OCI-LY7 (cell line): ENCODE results near the gene ZNF773.

Experiments used
- EZH2phosphoT487 ChIP-seq: fragments of 200-600 bp; sonication (generic); IDR thresholded peaks from 2 replicates; pipeline ENCODE4 v1.6.1; 2018; ENCODE audit warnings: low read depth, borderline replicate concordance, mild to moderate bottlenecking, mixed run types, antibody characterized with exemption, low read length, moderate library complexity, mixed read lengths
- TF ChIP-seq, protein P1 (sequence below): fragments of 200-600 bp; sonication (generic); conservative IDR thresholded peaks from 2 replicates; pipeline ENCODE4 v1.5.1; 2014; ENCODE audit warnings: mild to moderate bottlenecking, antibody characterized with exemption, low read length, moderate library complexity, mixed read lengths

DNA sequence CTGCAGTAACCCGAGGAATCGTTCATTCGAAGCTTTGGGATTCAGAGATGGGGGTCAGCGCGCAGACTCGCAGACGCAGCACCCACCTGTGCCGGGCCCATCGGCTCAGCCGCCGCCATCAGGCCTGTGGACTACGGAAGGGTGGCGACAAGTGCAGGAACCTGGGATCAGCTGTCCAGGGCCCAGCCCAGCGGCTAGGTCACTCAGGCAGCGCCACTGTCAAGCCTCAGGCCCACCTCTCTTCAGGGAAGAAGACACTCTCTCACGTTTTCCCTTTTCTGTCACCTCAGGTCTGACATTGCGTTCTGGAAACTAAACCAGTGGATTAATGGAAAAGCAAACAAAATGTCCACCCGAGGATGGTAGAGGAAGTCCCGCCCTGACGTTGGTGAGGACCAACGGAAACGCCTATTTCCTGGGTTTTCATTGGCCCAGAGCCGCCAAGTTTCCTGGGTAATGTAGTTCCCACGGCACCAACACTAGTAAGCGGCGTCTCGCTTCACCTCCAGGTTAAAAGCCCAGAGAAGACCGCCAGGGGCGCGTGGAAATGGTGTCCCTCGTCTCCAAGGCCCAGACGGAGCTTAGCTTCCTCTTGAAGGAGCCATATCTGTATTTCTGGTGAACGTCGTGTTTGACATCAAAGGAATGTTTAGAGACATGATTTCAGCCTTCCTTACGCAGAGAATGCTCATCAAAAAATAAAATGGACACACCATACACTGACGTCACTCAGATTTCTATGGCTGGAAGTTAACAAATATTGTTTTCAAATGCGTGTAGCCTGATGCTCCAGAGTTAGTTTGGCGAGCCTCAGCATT is 22.3 kb upstream of the ZNF773 start, which contains the start of gene ZNF772:
- TF ChIP-seq, protein P1, sequence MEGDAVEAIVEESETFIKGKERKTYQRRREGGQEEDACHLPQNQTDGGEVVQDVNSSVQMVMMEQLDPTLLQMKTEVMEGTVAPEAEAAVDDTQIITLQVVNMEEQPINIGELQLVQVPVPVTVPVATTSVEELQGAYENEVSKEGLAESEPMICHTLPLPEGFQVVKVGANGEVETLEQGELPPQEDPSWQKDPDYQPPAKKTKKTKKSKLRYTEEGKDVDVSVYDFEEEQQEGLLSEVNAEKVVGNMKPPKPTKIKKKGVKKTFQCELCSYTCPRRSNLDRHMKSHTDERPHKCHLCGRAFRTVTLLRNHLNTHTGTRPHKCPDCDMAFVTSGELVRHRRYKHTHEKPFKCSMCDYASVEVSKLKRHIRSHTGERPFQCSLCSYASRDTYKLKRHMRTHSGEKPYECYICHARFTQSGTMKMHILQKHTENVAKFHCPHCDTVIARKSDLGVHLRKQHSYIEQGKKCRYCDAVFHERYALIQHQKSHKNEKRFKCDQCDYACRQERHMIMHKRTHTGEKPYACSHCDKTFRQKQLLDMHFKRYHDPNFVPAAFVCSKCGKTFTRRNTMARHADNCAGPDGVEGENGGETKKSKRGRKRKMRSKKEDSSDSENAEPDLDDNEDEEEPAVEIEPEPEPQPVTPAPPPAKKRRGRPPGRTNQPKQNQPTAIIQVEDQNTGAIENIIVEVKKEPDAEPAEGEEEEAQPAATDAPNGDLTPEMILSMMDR: no peak
- TF ChIP-seq EZH2phosphoT487: no peak
